Thyroid gland (tissue), 4 donors: ENCODE measurements around the gene RBL1.
"Not testable (repeated sequence)": the region's sequence is repeated elsewhere in the genome, so short reads cannot be mapped to it uniquely, and the experiment has no call there.

ENCODE experiments used
- POLR2A ChIP-seq, 2 donors: fragments of 450-650 bp; IDR thresholded peaks; one replicate each; pipeline ENCODE4 v1.6.1; 2017; ENCODE audit warnings: antibody characterized with exemption in 2 of 2, mild to moderate bottlenecking in 2 of 2, moderate library complexity in 1 of 2
- TF ChIP-seq, protein P1 (sequence below), 6 experiments: fragments of 200-600 bp in 3 of 6; fragments of 450-650 bp in 3 of 6; sonication (generic) in 3 of 6; IDR thresholded peaks; one replicate each; pipeline ENCODE4 v1.5.1; 2016 to 2019; ENCODE audit warnings: antibody characterized with exemption in 6 of 6, mild to moderate bottlenecking in 2 of 6, inconsistent platforms in 1 of 6, moderate library complexity in 1 of 6

DNA sequence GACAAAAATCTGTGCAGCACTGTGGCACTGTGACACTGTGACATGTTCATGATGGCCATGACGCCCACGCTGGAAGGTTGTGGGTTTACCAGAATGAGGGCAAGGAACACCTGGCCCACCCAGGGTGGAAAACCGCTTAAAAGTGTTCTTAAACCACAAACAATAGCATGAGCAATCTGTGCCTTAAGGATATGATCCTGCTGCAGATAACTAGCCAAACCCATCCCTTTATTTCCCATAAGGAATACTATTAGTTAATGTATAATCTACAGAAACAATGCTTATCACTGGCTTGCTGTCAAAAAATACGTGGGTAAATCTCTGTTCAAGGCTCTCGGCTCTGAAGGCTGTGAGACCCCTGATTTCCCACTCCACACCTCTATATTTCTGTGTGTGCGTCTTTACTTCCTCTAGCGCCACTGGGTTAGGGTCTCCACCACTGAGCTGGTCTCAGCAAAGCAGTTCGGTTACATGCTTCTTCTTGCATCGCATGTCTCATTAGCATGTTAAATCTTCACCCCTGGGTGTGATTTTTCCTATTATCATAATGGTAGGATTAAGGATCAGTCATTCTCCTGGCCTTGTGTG is 133.3 kb downstream of the RBL1 start:
- TF ChIP-seq, protein P1, sequence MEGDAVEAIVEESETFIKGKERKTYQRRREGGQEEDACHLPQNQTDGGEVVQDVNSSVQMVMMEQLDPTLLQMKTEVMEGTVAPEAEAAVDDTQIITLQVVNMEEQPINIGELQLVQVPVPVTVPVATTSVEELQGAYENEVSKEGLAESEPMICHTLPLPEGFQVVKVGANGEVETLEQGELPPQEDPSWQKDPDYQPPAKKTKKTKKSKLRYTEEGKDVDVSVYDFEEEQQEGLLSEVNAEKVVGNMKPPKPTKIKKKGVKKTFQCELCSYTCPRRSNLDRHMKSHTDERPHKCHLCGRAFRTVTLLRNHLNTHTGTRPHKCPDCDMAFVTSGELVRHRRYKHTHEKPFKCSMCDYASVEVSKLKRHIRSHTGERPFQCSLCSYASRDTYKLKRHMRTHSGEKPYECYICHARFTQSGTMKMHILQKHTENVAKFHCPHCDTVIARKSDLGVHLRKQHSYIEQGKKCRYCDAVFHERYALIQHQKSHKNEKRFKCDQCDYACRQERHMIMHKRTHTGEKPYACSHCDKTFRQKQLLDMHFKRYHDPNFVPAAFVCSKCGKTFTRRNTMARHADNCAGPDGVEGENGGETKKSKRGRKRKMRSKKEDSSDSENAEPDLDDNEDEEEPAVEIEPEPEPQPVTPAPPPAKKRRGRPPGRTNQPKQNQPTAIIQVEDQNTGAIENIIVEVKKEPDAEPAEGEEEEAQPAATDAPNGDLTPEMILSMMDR (IDR thresholded peaks at IDR 0.05): not testable (repeated sequence)
- TF ChIP-seq POLR2A (IDR thresholded peaks at IDR 0.05): not testable (repeated sequence)
